HG03103 (cell line): Measurements from ENCODE around the gene SLC9A5.

Experiments used
- ATAC-seq: cut with Tn5 transposase; IDR thresholded peaks from one replicate; pipeline ENCODE4 v1.9.1; 2021; ENCODE audit warnings: low read depth; ENCODE audit not compliant: unreplicated experiment

SLC9A5 gene

DNA sequence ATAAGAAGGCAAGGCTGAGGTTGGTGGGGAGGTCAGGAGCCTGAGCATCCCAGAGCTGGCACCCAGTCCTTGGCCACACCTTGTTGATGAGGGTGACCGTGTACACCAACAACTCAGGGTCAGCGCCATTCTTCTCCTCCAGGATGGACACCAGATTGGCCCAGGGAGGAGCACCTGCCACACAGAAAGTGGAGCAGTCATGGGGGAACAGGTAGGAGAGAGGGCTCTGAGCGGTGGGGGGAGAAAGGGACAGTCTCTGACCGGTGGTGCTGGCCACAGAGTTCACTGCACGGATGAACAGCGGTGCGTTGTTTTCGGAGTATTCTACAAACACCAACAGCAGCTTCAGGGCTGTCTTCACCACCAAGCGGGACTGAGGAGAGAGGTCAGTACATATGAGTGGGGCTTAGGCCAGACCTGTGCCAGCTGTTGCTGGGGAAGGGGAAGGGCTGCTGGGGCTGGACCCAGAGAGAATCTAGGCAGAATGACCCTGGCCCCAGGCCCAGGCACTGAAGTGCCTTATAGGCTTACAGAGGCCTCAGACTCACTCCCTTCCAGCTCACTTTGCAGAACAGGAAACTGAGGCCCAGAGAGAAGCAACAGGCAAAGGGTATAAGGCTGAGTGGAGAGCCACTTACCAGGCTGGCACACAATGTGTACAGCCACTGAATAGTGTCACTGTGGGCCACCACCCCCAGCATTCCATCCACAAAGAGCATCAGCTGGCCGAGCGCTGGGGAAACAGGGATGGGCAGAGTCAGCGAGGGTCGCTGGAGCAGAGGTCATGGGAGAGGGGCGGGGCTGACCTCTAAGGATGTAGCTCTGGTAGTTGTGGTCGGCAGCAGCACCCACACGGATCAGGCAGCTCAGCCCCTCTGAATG is 11.1 kb upstream of the SLC9A5 start:
- ATAC-seq, result no peak

DNA sequence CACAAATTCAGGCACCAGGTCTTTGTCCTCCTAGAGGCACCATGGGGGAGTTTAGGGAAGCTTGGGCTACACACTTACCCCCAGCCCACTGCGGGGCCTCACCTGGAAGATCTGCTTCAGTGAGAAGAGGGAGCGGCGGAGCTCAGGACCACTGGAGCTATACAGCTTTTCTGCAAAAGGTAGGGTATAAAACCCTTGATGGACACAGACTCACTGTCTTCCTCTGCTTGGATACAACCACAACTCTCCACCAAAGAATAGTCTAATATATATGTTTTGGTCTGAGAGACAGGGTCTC is 10.6 kb upstream of the SLC9A5 start:
- no peak for ATAC-seq

DNA sequence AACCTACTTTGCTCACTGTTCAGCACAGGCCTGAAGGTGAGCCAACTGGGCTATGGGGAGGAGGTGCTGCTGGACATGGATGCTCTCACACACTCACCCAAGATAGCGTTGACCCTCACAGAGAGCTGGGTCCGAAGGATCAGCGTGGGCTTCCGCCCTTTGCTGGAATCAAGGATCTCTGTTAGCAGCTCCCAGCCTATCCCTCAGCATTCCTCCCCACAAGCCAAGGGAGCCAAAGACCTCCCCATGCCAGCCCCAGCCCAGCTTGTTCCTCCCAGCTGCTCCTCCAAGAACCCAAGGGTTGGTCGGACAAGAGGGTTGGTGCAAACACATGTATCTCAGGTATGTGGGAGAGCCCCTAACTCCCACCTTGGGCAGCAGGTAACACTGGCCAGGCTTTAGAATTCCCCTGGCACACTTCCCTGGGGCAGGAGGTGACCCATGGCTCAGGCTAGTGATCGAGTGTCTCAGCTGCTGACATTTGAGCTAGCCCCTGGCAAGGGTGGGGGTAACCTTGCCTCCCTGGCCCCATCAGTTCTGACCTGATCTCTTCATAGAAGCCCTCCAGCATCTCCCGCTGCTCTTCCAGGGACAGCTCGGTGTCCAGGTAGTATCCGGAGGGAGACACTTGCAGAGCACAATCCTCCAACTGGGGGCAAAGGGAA is 9.8 kb upstream of the SLC9A5 start:
- ATAC-seq, result no peak

DNA sequence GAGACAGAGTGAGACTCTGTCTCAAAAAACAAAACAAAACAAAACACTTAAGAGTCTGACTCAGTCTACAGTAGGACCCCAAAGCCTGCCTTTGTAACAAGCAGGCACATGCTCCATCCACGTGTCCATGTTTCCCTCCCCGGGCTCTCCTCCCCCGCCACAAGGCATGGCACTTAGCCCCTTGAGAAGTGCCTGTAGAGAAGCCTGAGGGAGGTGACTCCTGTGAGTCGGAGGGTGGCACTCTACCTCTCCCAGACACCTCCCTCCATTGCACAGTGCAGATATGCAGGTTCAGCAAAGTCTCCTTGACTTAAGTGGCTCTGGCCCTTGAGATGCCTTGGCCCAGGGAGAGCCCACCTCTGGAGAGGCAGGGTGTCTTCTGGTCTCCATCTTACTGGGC is 8.3 kb upstream of the SLC9A5 start:
- no peak for ATAC-seq

DNA sequence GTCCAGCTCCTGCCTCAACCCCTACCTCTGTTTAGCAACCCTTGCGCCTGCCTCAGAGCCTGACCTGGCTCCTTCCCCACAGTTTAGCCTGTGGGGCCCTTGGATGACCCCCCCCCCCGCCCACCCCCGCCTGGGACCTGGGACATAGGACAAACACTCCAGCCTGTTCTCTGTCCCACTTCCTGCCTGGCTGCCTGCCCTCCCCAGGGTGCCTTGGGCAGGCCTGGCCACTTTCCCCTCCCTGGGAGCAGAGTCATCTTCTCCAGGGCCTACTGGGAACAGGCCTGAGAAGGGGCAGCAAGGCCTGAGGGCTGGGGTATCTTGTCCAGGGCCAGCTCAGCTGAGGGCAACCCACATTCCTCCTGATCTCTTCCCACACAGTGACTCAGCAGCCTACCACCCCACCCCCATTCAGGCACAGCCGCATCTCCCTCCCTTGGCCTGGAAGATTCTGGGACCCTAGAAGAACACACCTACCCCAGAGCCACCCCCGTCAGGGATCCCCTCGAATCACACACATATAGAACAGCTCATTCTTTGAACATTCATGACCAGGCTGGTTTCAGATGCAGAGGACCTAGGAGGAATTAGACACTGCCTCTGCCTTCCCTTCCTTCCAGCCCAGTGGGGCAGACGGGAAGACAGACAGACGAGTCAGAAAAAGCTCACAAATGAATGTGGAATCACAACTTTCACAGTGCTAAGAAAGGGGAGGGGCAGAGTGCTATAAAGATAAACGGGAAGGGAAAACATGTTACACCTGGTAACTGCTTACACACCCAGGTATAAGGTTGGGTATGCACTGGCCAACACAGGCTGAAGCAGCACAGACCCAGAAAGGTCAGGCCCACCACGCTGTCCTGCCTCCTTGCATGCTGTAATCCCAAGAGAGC is 7.5 kb upstream of the SLC9A5 start:
- ATAC-seq, result no peak

DNA sequence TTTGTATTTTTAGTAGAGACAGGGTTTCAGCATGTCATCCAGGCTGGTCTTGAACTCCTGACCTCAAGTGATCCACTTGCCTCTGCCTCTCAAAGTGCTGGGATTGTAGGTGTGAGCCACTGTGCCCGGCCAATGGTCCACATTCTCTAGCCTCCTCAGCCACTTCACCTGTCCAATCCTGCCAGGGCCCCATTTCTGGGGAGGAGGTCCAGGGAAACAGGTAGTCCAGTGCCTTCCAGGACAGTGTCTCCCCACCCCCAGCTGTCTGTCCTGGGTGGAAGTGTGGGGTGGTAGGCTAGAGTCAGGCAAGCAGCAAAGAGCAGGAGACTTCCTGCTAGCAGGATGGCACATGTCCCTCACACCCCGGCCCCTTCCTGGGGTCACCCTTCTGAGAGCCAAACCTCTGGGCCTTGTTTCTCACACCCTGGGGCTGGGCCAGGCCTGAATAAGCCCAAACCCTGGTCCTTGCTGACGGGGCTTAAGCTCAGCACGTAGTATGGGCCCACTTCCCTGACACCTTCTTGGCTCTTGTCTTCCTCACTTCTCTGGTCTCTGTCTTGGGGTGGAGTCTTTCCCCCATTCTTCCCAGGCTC is 6.5 kb upstream of the SLC9A5 start:
- no peak for ATAC-seq

DNA sequence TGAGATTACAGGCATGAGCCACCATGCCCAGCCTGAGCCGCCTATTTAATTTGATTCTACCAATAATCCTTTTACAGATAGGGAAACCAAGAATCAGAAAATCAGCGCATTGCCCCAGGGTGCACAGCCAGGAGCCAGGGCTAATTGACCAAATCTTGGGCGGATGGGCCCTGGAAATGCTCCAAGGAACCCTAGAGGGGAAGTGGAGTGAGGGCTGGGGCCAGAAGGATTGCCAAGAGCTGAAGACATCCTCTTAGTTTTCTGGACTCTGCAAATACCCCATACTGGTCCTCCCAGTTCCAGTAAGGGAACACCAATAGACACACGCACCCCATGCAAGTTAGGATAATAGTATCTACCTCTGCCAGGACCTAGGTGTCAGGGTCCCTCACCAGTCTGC is 5.3 kb upstream of the SLC9A5 start:
- no peak for ATAC-seq

DNA sequence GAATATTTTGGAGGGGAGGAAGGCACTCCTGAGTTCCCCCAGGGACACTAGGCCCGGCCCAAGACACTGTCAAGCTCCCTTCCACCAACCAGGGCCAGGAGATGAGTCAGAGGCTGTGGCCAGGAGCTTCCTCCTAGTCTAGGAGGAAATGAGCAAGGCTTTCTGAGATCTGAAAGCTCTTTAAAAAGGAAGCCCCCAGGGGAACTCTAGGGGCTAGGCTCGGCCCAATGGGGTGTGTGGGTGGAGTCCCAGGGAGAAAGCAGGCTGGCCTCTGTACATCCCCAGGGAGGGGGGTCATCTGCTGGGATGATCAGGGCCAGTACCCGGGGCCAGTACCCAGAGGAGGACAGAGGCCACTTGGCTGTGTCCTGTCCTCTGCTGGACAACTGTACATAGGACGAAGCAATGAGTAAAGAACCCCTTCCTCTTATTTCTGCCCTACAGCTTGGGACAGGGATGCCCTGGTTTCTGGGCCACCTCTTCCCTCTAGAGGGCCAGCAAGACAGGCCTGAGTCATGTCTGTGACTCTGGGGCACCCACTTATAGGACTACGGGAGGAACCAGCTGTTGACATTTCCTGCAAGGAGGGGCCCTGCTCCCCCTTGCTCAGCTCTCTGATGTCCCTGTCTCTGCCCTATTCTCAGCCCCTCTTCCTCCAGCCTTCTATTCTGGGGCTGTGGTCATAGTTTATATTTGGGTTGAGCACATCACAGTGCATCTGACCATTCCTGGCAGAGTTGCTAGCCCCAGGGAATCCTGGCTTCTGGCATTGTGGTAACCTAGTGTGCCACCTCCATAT is 4.2 kb upstream of the SLC9A5 start:
- ATAC-seq, result peak; percentile 39

DNA sequence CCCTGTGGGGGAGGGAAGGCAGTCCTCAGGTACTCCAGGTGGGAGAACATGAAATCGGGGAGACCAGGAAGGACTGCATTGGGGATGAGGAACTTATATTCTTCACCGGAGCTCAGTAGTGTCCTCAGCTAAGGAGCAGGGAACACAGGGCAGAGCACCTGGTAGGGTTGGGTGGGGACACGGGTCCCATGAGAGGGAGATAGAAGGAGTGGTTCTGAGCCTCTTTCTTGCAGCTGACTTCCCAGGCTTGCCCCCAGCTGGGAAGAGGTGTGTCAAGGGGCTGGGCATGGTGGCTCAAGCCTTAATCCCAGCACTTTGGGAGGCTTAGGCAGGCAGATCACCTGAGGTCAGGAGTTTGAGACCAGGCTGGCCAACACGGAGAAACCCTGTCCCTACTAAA is 3.6 kb upstream of the SLC9A5 start:
- no peak for ATAC-seq

DNA sequence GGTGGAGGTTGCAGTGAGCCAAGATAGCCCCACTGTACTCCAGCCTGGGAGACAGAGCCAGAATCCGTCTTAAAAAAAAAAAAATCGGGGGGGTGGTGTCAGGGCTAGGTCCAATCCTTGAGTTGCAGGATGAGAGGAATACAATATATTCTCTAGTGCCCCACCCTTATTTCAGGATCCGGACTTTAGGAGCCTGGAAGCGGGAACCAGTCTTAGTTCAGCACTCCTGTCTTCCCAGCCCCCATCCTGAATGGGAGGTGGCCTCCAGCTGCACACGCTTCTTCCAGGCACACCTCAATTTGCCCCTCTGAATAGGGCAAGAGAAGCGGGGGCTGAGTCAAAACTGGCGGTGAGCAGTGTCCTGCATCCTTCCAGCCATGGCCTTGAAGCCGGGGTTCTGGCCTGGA is 3.1 kb upstream of the SLC9A5 start:
- ATAC-seq, result no peak

DNA sequence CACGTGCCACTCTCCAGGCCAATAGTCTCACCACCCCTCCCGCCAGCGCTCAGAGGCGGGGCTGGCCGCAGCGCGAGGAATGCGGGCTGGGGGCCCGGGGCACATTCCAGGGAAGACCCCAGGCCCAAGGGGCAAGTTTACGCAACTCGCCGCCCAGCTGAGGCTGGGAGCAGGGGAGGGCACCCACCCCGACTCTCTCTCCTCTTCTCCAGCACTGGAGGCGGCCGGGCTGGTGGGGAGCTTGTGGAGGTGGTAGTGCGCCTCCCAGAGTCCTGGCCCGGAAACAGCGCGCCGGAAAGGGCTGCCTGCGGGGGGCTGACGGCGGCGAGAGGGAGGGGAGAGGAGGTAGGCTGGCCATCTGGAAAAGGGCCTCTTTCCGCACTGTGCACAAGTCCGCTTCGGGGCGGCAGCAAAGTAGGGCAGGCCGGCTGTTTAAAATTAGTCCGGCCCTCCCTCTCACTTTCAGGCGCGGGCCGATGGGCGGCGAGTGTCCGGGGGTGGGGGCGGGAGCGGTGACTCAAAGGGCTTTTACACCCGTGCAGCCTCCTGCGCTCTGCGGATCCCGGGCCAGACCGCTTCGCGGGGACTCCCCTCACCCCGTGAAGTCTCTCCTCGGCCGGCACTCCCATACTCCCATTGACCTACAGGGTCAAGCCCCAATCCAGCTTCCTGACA is 2.6 kb upstream of the SLC9A5 start:
- peak; percentile 25 for ATAC-seq

DNA sequence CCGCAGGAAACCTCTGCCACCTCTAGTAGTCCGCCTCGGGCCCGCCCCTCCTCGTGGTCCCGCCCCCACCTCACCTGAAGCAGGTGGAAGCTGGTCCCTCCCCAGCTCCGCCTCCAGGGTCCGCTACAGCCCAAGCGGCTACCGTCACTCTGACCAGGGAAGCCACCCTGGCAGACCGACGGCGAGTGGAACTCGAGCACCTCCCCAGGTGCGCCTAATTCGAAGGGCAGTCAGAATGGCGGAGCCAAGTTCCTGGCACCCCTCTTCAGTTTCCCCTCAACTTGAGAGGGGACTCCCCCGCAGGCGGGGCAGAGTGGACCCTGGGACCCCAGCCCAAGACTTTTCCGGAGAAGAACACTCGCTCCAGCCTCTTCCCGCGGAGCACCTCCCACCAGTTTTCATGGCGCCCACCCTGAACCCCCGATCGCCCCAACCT is 2.0 kb upstream of the SLC9A5 start:
- peak; percentile 6 for ATAC-seq

DNA sequence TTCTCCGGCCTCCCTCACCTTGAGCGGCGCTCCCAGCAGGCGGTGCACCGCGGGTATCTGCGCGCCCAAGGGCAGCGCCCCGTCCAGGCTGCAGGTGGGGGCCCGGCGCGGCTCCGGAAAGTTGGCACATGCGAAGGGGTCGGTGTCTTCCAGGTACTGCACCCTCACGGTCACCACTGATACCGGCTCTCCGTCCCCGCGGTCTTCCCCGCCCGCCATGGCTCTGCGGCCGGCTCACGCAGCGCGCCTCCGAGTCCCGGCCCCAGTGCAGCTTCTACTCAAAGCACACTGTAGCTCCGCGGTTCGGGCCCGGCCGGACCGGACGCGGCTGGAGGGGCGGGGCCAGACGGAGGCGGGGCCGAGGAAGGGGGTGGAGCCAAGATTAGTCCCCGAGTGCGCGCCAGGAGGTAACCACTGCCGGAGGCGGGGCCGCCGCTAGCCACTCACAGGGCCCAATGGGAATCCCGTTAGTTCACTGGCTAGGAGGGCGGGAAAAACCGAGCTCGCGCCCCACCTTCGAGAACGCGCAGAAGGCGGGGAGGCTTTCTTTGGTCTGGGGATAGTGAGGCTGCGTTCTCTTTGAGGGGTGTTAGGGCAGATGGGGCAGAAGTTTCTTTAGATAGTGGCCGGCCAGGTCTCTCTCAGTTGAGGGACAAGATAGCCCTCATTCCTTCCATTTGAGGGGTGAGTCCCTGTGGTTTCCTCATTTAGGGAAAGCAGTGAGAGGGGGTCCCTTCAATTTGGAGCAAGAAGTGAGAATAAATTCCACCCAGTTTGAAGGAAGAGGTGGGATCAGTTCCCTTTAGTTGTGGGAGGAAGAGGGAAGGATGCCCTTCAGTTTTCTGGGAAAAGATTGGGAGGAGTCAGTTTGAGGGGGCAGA is 1.3 kb upstream of the SLC9A5 start, which contains the start of gene FHOD1:
FHOD1 (minus strand) TSS at position 290 of the 881 bp plus-strand sequence; CDS start at position 219, 71 bp downstream.
- peak; percentile 44 for ATAC-seq

DNA sequence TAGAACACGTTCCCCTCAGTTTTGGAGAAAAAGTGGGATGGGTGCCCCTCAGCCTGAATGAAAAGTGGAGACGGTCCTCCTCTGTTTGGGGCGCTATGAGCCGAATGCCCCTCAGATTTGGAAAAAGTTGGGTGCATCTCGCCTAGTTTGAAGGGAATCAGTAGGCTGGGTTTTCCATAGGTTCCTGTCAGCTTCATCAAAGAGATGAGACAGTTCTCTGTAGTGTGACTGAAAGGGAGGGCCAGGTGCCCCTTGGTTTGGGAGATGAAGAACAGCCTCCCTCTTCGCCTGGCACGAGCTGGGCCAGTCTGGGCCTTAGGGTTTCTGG is 742 bp upstream of the SLC9A5 start:
- ATAC-seq, result no peak

DNA sequence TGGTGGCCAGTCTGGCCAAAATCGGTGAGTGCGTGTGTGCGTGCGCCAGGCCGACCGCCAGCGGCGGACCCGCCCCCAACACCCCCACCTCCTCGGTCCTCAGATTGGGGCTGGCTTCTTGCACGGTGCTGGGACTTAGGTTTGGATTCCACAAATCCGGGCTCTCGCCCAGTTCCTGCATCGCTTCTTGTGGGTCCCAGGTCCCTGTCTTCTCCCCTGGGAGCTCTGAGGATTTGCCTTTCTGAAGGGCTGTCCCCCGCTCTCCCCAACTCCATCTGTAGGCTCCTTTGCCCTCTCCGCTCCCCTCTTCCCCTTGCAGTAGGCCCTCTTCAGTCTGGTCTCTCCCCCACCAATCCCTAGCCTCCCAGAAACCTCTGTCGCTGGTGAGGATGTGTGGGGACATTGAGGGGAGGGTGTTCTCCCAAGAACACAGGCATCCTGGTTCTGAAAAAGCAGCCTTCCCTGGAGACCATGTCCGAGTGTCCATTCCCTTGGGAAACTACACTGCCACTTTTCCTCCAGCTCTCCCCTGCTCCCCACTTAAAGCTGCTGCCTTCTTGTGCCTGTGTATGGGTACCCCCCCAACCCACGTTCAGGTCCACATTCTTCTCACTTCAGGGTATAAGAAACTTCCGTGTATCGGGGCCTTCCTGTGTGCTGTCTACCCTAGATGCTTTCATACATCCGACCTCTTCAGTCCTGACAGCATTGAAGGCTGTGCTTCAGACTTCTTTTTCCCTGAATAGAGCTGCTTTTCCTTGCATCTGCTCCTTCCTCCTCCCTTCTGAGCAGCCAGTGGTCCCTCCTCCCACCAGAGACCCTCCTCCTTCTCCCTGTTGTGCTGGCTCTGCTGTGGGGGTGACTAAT is 632 bp downstream of the SLC9A5 start:
- ATAC-seq, result no peak

DNA sequence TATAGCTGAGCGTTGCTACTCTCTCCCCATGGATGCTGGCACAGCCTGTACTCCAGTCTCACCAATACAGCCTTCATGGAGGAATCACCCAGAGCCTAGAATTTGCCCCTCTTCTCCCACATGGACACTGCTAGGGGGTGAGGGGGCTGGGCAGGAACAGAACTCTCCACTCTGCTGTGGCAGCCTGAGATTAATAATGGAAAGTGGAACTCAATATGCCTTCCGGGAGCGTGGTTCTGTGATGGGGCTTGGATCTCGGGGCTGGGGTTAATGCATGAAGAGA is 1.2 kb downstream of the SLC9A5 start:
- no peak for ATAC-seq

DNA sequence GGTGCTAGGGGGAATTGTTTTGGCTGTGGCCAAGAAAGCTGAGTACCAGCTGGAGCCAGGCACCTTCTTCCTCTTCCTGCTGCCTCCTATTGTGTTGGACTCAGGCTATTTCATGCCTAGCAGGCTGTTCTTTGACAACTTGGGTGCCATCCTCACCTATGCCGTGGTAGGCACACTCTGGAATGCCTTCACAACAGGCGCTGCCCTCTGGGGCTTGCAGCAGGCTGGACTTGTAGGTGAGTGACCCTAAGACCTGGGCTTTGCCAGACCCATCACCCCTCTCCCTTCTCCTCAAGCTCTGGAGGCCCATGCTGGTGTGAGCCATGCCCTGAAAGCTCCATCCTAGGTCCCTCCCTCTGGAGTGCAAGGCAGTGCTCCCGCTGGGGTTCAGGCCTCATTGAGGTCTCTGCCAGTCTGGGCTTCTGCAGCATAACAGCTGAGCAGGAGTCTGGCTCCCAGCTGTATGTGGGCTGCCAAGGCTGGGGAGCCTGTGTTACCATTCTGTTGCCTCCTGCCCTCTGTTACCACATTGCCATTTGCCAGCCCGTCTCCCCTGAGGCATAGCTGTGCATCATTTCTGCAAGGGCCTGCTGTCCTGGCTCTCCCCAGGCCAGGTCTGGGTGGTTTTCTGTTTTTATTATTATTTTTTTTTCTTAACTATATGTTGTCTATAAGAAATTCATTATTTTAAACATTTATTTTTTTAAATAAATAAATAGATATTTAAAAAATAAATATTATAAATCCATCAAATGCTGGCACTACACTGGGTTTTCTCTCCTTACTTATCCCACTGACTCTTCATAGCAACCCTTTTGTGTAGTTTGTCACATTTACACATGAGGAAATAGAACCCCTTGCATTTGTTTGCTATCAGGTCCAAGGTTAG is 4.1 kb downstream of the SLC9A5 start:
- no peak for ATAC-seq
